Measurements from ENCODE around the gene NIPAL1.

Gene NIPAL1

GRCh38 chr4:48065587-48066052 is 49.0 kb downstream of the NIPAL1 start:
- DNase-seq (ENCODE audit: low read depth, low spot score), result no peak

- DNase-seq (ENCODE audit: low read depth, low spot score), result no peak
These were observed 51.0 kb downstream of the NIPAL1 start for GRCh38 chr4:48067536-48067935.

- no peak for DNase-seq (ENCODE audit: low read depth, low spot score)
These were observed 51.6 kb downstream of the NIPAL1 start for GRCh38 chr4:48068182-48068581.

GRCh38 chr4:48069026-48069425 is 52.5 kb downstream of the NIPAL1 start:
- no peak for DNase-seq (ENCODE audit: low read depth, low spot score)

GRCh38 chr4:48071191-48071590 is 54.6 kb downstream of the NIPAL1 start:
- no peak for DNase-seq (ENCODE audit: low read depth, low spot score)

GRCh38 chr4:48073567-48074103 is 57.1 kb downstream of the NIPAL1 start:
- DNase-seq (ENCODE audit: low read depth, low spot score), result no peak

- no peak for DNase-seq (ENCODE audit: low read depth, low spot score)
These were observed 58.1 kb downstream of the NIPAL1 start for GRCh38 chr4:48074657-48075056.

GRCh38 chr4:48078425-48078824 is 61.9 kb downstream of the NIPAL1 start:
- no peak for DNase-seq (ENCODE audit: low read depth, low spot score)

- DNase-seq (ENCODE audit: low read depth, low spot score), result no peak
These were observed 62.5 kb downstream of the NIPAL1 start for GRCh38 chr4:48078862-48079655.

GRCh38 chr4:48079972-48080391 is 63.4 kb downstream of the NIPAL1 start:
- DNase-seq (ENCODE audit: low read depth, low spot score), result no peak

- DNase-seq (ENCODE audit: low read depth, low spot score), result no peak
These were observed 64.6 kb downstream of the NIPAL1 start for GRCh38 chr4:48081196-48081595.

- no peak for DNase-seq (ENCODE audit: low read depth, low spot score)
These were observed 66.4 kb downstream of the NIPAL1 start for GRCh38 chr4:48082956-48083355.

- DNase-seq (ENCODE audit: low read depth, low spot score), result no peak
These were observed 69.4 kb downstream of the NIPAL1 start for GRCh38 chr4:48085821-48086589.

All from brain pericyte (primary cell).